Osteocyte (in vitro differentiated cells): Measurements from ENCODE around the gene PPHLN1. TPM values are rescaled to one million over a fixed set of nuclear protein-coding genes. Genes with fewer than 3 reads are reported as not detected.

Source experiments
- DNase-seq: peaks from one replicate; pipeline ENCODE4 v3.0.0; 2021; ENCODE audit warnings: mixed read lengths; ENCODE audit not compliant: unreplicated experiment; ENCODE audit errors: extremely low spot score
- H3K27ac Mint-ChIP-seq: one replicate; pipeline ENCODE4 v1.8.0; 2021; ENCODE audit warnings: mild to moderate bottlenecking, mixed read lengths; ENCODE audit not compliant: unreplicated experiment
- H3K27me3 Mint-ChIP-seq: one replicate; pipeline ENCODE4 v1.8.0; 2021; ENCODE audit warnings: mixed read lengths; ENCODE audit not compliant: unreplicated experiment
- H3K36me3 Mint-ChIP-seq: one replicate; pipeline ENCODE4 v1.8.0; 2021; ENCODE audit warnings: mixed read lengths; ENCODE audit not compliant: unreplicated experiment
- H3K4me1 Mint-ChIP-seq: one replicate; pipeline ENCODE4 v1.8.0; 2021; ENCODE audit warnings: mixed read lengths; ENCODE audit not compliant: unreplicated experiment
- H3K4me3 Mint-ChIP-seq: one replicate; pipeline ENCODE4 v1.8.0; 2021; ENCODE audit warnings: mild to moderate bottlenecking, moderate library complexity, mixed read lengths; ENCODE audit not compliant: unreplicated experiment
- H3K9me3 Mint-ChIP-seq: one replicate; pipeline ENCODE4 v1.8.0; 2021; ENCODE audit warnings: mixed read lengths; ENCODE audit not compliant: unreplicated experiment
- total RNA-seq: library from RNA; stranded (reverse); gene quantifications from 2 replicates; pipeline ENCODE4 v1.2.1, GENCODE V29; 2021
- TF ChIP-seq, protein P1 (sequence below): fragments of 200-600 bp; sonication (generic); IDR thresholded peaks from 2 replicates; pipeline ENCODE4 v1.5.0; 2021; ENCODE audit warnings: antibody characterized with exemption, mild to moderate bottlenecking, moderate library complexity

The PPHLN1 gene
- total RNA-seq, 1 donor from 2014 or later, result 56.6 TPM

DNA sequence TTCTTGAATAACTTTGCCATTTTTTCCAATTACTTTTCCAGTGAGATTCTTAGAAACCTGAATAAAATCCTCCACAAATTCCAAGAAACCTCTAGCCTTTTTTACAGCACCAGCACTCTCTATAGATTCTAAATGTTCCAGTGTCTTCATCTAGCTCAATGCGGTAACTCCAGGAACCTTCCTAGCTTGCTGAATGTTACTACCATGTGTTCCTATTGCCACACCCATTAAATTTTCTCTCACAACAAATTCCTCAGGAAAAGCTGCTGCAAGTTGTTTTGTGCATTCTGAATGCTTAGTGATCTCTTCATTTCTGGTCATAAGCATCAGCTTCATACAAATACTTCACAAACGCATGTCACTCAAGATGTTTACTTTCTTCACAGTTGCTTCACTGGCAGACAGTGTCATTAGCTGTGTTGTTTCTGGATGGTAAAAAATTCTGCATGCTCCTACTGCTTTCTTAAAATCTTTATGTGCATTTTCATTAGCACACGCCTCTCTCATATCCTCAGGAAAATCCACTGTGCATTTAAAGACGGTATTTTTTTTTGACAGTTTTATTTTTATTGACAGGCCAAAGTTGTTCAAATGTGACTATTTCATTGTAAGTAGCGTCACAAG is 106.7 kb downstream of the PPHLN1 start:
- Mint-ChIP-seq H3K4me3 (no peak overlapping the region), H3K27me3 (no peaks in the 10 kb centered on the region), H3K9me3 (peaks cover 6% of the 10 kb centered on the region), H3K27ac (no peak overlapping the region), H3K4me1 (peaks cover under 1% of the 10 kb centered on the region), H3K36me3 (peaks cover 33% of the 10 kb centered on the region)
- DNase-seq, result no peak
- TF ChIP-seq, protein P1, sequence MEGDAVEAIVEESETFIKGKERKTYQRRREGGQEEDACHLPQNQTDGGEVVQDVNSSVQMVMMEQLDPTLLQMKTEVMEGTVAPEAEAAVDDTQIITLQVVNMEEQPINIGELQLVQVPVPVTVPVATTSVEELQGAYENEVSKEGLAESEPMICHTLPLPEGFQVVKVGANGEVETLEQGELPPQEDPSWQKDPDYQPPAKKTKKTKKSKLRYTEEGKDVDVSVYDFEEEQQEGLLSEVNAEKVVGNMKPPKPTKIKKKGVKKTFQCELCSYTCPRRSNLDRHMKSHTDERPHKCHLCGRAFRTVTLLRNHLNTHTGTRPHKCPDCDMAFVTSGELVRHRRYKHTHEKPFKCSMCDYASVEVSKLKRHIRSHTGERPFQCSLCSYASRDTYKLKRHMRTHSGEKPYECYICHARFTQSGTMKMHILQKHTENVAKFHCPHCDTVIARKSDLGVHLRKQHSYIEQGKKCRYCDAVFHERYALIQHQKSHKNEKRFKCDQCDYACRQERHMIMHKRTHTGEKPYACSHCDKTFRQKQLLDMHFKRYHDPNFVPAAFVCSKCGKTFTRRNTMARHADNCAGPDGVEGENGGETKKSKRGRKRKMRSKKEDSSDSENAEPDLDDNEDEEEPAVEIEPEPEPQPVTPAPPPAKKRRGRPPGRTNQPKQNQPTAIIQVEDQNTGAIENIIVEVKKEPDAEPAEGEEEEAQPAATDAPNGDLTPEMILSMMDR, result no peak

DNA sequence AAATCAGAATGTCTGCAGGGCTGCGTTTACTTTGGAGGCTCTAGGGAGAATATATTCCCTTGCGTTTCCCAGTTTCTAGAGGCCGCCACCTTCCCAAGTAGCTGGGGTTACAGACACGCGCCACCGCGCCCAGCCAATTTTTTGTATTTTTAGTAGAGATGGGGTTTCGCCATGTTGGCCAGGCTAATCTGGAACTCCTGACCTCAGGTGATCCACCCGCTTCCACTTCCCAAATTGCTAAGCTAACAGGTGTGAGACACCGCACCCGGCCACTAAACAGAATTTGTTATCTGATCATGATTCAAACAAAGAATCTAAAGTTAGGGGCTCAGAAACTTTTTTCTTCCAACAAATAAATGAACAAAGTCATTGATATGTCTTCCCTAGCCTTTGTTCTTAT is 114.6 kb downstream of the PPHLN1 start:
- Mint-ChIP-seq H3K4me3 (no peak overlapping the region), H3K27ac (no peak overlapping the region), H3K9me3 (peaks cover 14% of the 10 kb centered on the region), H3K36me3 (peaks cover 42% of the 10 kb centered on the region), H3K27me3 (no peaks in the 10 kb centered on the region), H3K4me1 (peaks cover 4% of the 10 kb centered on the region)
- TF ChIP-seq, protein P1, result no peak
- DNase-seq, result no peak

DNA sequence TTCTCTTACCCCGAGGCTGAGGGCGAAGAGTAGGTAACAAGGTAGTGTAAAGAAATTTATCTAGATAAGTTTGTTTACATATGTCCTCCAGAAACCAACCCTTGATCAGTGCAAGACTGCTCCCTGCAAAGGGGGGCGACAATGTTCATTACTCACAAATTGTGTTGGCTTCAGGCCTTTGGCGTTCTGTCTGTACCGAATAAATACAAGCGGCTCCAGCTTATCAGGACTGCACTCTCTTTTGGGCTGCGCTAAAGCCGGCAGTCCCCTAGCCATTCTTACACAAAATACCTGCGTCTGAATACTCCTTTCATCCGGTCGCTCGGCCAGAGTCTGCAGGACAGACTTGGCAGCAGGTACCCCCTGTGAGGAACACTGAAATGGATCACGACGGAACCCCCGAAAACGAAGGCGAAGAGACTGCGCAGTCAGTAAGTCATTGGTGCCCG is 116.4 kb downstream of the PPHLN1 start:
- H3K27me3 Mint-ChIP-seq, result no peaks in the 10 kb centered on the region
- H3K9me3 Mint-ChIP-seq, result peaks cover 14% of the 10 kb centered on the region
- H3K4me3 Mint-ChIP-seq, result no peak overlapping the region
- TF ChIP-seq, protein P1, result no peak
- DNase-seq, result no peak
- peaks cover 19% of the 10 kb centered on the region for H3K4me1 Mint-ChIP-seq
- H3K27ac Mint-ChIP-seq, result no peak overlapping the region
- H3K36me3 Mint-ChIP-seq, result peaks cover 45% of the 10 kb centered on the region

DNA sequence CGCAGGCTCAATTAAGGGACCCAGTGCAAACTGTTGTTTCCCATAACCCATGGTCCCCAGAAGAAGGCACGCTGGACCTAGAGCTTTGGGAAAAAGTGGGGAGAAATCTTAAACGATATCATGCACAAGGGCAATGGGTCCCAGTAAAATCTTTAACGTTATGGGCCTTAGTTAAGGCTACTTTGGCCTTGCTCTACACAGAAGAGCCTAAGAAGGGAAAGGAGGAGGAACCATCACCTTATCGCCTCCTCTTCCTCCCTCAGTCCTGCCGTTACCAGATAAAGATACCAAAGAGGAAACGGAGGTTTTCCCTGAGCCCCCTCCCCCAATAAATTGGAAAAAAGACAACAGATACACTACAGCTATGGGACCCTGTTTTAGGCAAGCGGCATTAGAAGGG is 116.9 kb downstream of the PPHLN1 start:
- TF ChIP-seq, protein P1, result no peak
- no peak overlapping the region for H3K4me3 Mint-ChIP-seq
- no peaks in the 10 kb centered on the region for H3K27me3 Mint-ChIP-seq
- no peak overlapping the region for H3K27ac Mint-ChIP-seq
- DNase-seq, result no peak
- peaks cover 14% of the 10 kb centered on the region for H3K9me3 Mint-ChIP-seq
- peaks cover 24% of the 10 kb centered on the region for H3K4me1 Mint-ChIP-seq
- H3K36me3 Mint-ChIP-seq, result peaks cover 45% of the 10 kb centered on the region

DNA sequence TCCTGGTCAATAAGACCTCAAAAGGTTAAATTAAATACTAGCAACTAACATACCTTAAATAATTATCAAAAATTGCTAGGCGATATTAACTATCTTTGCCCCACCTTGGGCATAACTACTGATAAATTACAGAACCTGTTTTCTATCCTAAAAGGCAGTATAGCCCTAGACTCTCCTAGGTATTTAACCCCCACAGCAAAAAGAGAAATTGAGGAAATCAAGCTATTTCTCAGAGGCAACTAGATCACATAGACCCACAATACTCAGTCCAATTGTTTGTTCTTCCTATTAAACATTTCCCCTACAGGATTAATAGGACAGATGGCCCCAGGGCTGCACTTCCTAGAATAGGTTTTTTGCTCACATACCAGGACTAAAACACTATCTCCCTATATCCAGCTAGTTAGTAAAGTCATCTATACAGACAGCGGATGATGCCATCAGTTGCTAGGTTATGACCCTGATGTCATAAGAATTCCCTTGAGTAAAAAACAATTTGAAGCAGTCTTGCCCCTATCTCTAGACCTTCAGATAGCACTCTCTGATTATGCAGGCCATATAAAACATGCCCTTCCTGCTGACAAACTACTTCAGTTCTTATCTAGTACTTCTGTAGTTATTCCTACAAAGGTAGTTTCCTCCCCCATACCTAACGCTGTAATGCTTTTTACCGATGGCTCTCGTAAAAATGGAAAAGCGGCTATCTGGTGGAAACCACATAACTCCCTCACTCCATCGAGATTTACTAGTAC is 118.4 kb downstream of the PPHLN1 start:
- H3K4me1 Mint-ChIP-seq, result peaks cover 31% of the 10 kb centered on the region
- H3K4me3 Mint-ChIP-seq, result no peak overlapping the region
- peaks cover 50% of the 10 kb centered on the region for H3K36me3 Mint-ChIP-seq
- no peak for DNase-seq
- H3K27ac Mint-ChIP-seq, result no peak overlapping the region
- peaks cover 14% of the 10 kb centered on the region for H3K9me3 Mint-ChIP-seq
- no peaks in the 10 kb centered on the region for H3K27me3 Mint-ChIP-seq
- TF ChIP-seq, protein P1, result no peak
